Cardiac fibroblast (primary cell): Measurements from ENCODE around the gene ZFR2.

Source experiments
- DNase-seq, 2 donors: peaks; one replicate each; pipeline versions ENCODE4 v3.0.0 to v3.0.0-alpha.2; 2010; ENCODE audit warnings: low read depth in 2 of 2
- H3K4me3 ChIP-seq, 2 donors: replicated peaks in 1 of 2; 1 replicate in 1 of 2; 2 replicates in 1 of 2; pipeline ENCODE4 v1.5.1; 2011; ENCODE audit warnings: low read depth in 2 of 2, low read length in 2 of 2, mild to moderate bottlenecking in 2 of 2, moderate library complexity in 1 of 2
- CTCF ChIP-seq: IDR thresholded peaks from one replicate; pipeline ENCODE4 v1.5.1; 2011; ENCODE audit warnings: low read depth, mild to moderate bottlenecking, low read length, inconsistent platforms

The ZFR2 gene

GRCh38 chr19:3857449-3858003 is 11.3 kb downstream of the ZFR2 start:
- no peak for TF ChIP-seq CTCF
- DNase-seq = no peak
- H3K4me3 ChIP-seq = no peak overlapping the region

GRCh38 chr19:3855320-3855719 is 13.5 kb downstream of the ZFR2 start:
- H3K4me3 ChIP-seq = no peak overlapping the region
- DNase-seq = no peak
- no peak for TF ChIP-seq CTCF

GRCh38 chr19:3852614-3853254 is 16.1 kb downstream of the ZFR2 start:
- DNase-seq = peak; percentile 79 to 87
- H3K4me3 ChIP-seq = no peak overlapping the region
- TF ChIP-seq CTCF = peak; percentile 28

GRCh38 chr19:3852177-3852511 is 16.7 kb downstream of the ZFR2 start:
- no peak for TF ChIP-seq CTCF
- no peak for DNase-seq
- no peak overlapping the region for H3K4me3 ChIP-seq

GRCh38 chr19:3851254-3852176 is 17.3 kb downstream of the ZFR2 start:
- H3K4me3 ChIP-seq = no peak overlapping the region
- DNase-seq = peak in 1 of 2 donors; percentile 41
- TF ChIP-seq CTCF = no peak

- TF ChIP-seq CTCF = no peak
- DNase-seq = no peak
- H3K4me3 ChIP-seq = no peak overlapping the region
Measured at GRCh38 chr19:3850320-3850972, 18.4 kb downstream of the ZFR2 start.
